GM12878 (cell line): Measurements from ENCODE around the gene SLC6A3. TPM values are rescaled to one million over a fixed set of nuclear protein-coding genes. Genes with fewer than 3 reads are reported as not detected.

ENCODE experiments used
- ATAC-seq: fragments of 200-7000 bp; cut with Tn5 transposase; 3 replicates; pipeline ENCODE4 v1.9.1; 2020; ENCODE audit warnings: mild to moderate bottlenecking, moderate library complexity
- BruUV-seq: library from RNA; stranded (reverse); fragments of 400-500 nt; replicated peaks from 2 replicates; lab custom pipeline; 2021; lab: Mats Ljungman, UMichigan
- CTCF ChIA-PET: fragments of 300-600 bp; sonication (Branson Sonifier 250); formaldehyde crosslinking; extraction: SDS; loops from one replicate; lab custom pipeline; 2021; ENCODE audit warnings: inconsistent platforms; lab: Yijun Ruan, JAX
- POLR2A ChIA-PET: fragments of 350-600 bp; formaldehyde crosslinking; extraction: SDS; loops from one replicate; lab custom pipeline; 2021; ENCODE audit warnings: inconsistent platforms; lab: Charles Lee
- RAD21 ChIA-PET: fragments of 300-600 bp; sonication (Branson Sonifier 250); formaldehyde crosslinking; loops from one replicate; lab custom pipeline; 2023; ENCODE audit warnings: antibody characterized with exemption; ENCODE audit not compliant: unreplicated experiment; lab: Charles Lee
- SMC1A ChIA-PET: fragments of 300-600 bp; sonication (Branson Sonifier 250); formaldehyde crosslinking; loops from one replicate; lab custom pipeline; 2023; ENCODE audit not compliant: unreplicated experiment, uncharacterized antibody; lab: Charles Lee
- DNase-seq: peaks from one replicate; pipeline ENCODE4 v3.0.0-alpha.2; 2011; ENCODE audit warnings: low read depth, low spot score
- FAIRE-seq: peaks from 3 replicates; lab custom pipeline; 2011; peaks lifted over from hg19 to GRCh38; lab: Jason Lieb, UNC
- H2AFZ ChIP-seq: 2 replicates; pipeline ENCODE4 v1.6.0; 2011; ENCODE audit warnings: low read depth, low read length, control low read depth; ENCODE audit not compliant: control insufficient read depth
- H3K27ac ChIP-seq: 2 replicates; pipeline ENCODE4 v1.5.1; 2011; ENCODE audit warnings: control low read depth; ENCODE audit not compliant: control insufficient read depth, insufficient read depth
- H3K27me3 ChIP-seq, 2 experiments: replicated peaks in 1 of 2; 2 replicates each; pipeline versions ENCODE4 v1.6.0 to v1.6.1; 2011; ENCODE audit warnings: low read length in 1 of 2; ENCODE audit not compliant: control insufficient read depth in 2 of 2, insufficient read depth in 2 of 2
- H3K36me3 ChIP-seq, 2 experiments: 2 replicates each; pipeline ENCODE4 v1.5.1; 2011; ENCODE audit warnings: low read length in 1 of 2; ENCODE audit not compliant: control insufficient read depth in 2 of 2, insufficient read depth in 2 of 2
- H3K4me1 ChIP-seq: 2 replicates; pipeline ENCODE4 v1.6.1; 2011; ENCODE audit warnings: mild to moderate bottlenecking, low read length, moderate library complexity, mixed read lengths; ENCODE audit not compliant: control insufficient read depth, insufficient read depth
- H3K4me2 ChIP-seq: 2 replicates; pipeline ENCODE4 v1.6.0; 2011; ENCODE audit warnings: control low read depth; ENCODE audit not compliant: control insufficient read depth, insufficient read depth
- H3K4me3 ChIP-seq: fragments of 200-600 bp; sonication (generic); 2 replicates; pipeline ENCODE4 v1.5.1; 2016
- H3K79me2 ChIP-seq: 2 replicates; pipeline ENCODE4 v1.6.0; 2011; ENCODE audit warnings: low read length; ENCODE audit not compliant: control insufficient read depth, insufficient read depth
- H3K9ac ChIP-seq: 2 replicates; pipeline ENCODE4 v1.8.0; 2011; ENCODE audit warnings: low read length, control low read depth, mixed read lengths; ENCODE audit not compliant: control insufficient read depth, insufficient read depth
- H3K9me3 ChIP-seq: replicated peaks from 3 replicates; pipeline ENCODE4 v1.5.1; 2011; ENCODE audit warnings: mild to moderate bottlenecking, low read length; ENCODE audit not compliant: control insufficient read depth, insufficient read depth
- H4K20me1 ChIP-seq: 2 replicates; pipeline ENCODE4 v1.6.0; 2011; ENCODE audit not compliant: control insufficient read depth, insufficient read depth
- ATF7 ChIP-seq: fragments of 450-650 bp; IDR thresholded peaks from 2 replicates; pipeline ENCODE4 v1.6.1; 2016; ENCODE audit warnings: low read depth, mild to moderate bottlenecking
- CBX3 ChIP-seq: fragments of 200-600 bp; sonication (generic); IDR thresholded peaks from 2 replicates; pipeline ENCODE4 v1.6.1; 2016; ENCODE audit warnings: low read depth, borderline replicate concordance
- CHD4 ChIP-seq: fragments of 200-600 bp; sonication (generic); IDR thresholded peaks from 2 replicates; pipeline ENCODE4 v1.6.1; 2016; ENCODE audit warnings: mild to moderate bottlenecking
- ESRRA ChIP-seq: IDR thresholded peaks from 2 replicates; pipeline ENCODE4 v1.6.1; 2012; ENCODE audit warnings: mild to moderate bottlenecking, low read length, improper control_type of control experiment
- HSF1 ChIP-seq: fragments of 150-350 bp; IDR thresholded peaks from 2 replicates; pipeline ENCODE4 v1.6.1; 2014; ENCODE audit warnings: mild to moderate bottlenecking, low read depth, low read length
- IRF3 ChIP-seq: fragments of 450-650 bp; IDR thresholded peaks from 2 replicates; pipeline ENCODE4 v1.6.1; 2014; ENCODE audit warnings: mild to moderate bottlenecking
- JUNB ChIP-seq: IDR thresholded peaks from 2 replicates; pipeline ENCODE4 v1.6.1; 2016; ENCODE audit warnings: antibody characterized with exemption, mild to moderate bottlenecking
- NFIC ChIP-seq: IDR thresholded peaks from 2 replicates; pipeline ENCODE4 v1.6.1; 2012; ENCODE audit warnings: low read depth, mild to moderate bottlenecking, inconsistent platforms, low read length, moderate library complexity
- NFYA ChIP-seq: IDR thresholded peaks from 2 replicates; pipeline ENCODE4 v1.6.1; 2011; ENCODE audit warnings: low read depth, mild to moderate bottlenecking, low read length, improper control_type of control experiment, borderline replicate concordance
- RBBP5 ChIP-seq: fragments of 200-600 bp; sonication (generic); conservative IDR thresholded peaks from 2 replicates; pipeline ENCODE4 v1.6.1; 2016
- TCF12 ChIP-seq: IDR thresholded peaks from 2 replicates; pipeline ENCODE4 v1.6.1; 2011; ENCODE audit warnings: low read depth, mild to moderate bottlenecking, low read length
- ZSCAN29 ChIP-seq: fragments of 450-650 bp; IDR thresholded peaks from 2 replicates; pipeline ENCODE4 v1.6.1; 2017; ENCODE audit warnings: mild to moderate bottlenecking, moderate library complexity
- WGBS: methylation state at CpG from one replicate; pipeline ENCODE4 v1.1.6; 2016; ENCODE audit warnings: low lambda C conversion rate; ENCODE audit not compliant: insufficient replicate concordance, insufficient coverage; ENCODE audit errors: missing lambda C conversion rate; 5-methylcytosine and 5-hydroxymethylcytosine counted together
- in situ Hi-C: fragments of 300-500 bp; cut with MboI; formaldehyde crosslinking; loops from 9 replicates; pipeline ENCODE4 v1.14.3; 2018; ENCODE audit warnings: mixed read lengths
- intact Hi-C: fragments of 100-400 bp; cut with micrococcal nuclease; formaldehyde crosslinking; loops from one replicate; pipeline ENCODE4 v1.14.2; 2022; ENCODE audit not compliant: unreplicated experiment
- polyA plus RNA-seq, 11 experiments: library from polyadenylated mRNA; depleted of rRNA in 4 of 11; unstranded in 6 of 11; stranded (reverse) in 5 of 11; fragments of >200 nt; fragmentation: Nextera tagmentation in 4 of 11; fragmentation: Illumina TruSeq in 1 of 11; extraction: Ambion mirVana in 4 of 11; extraction: Trizol in 1 of 11; gene quantifications; 1 replicate in 1 of 11; 2 replicates in 10 of 11; pipeline versions ENCODE4 v1.2.1 to v1.2.3, GENCODE V29; 2011 to 2016; ENCODE audit warnings: inconsistent platforms in 2 of 11, missing spikeins in 2 of 11, low read depth in 1 of 11
- total RNA-seq, 4 experiments: library from RNA; depleted of rRNA in 3 of 4; stranded (reverse); fragments of >200 nt in 3 of 4; fragmentation: Illumina TruSeq in 1 of 4; extraction: Trizol in 1 of 4; gene quantifications; 2 replicates each; pipeline versions ENCODE4 v1.2.1 to v1.2.3, GENCODE V29; 2013 to 2021
- TF ChIP-seq, protein P1 (sequence below): fragments of 450-650 bp; formaldehyde crosslinking; IDR thresholded peaks from 2 replicates; pipeline ENCODE4 v1.4.0; 2022; ENCODE audit warnings: mild to moderate bottlenecking, moderate library complexity
- TF ChIP-seq, protein P2 (sequence below): IDR thresholded peaks from 2 replicates; pipeline ENCODE4 v1.6.1; 2012; ENCODE audit warnings: low read depth, low read length, improper control_type of control experiment

The SLC6A3 gene
- total and polyA plus RNA-seq, 10 of the 15 experiments (the other 5 are each of a cell fraction or from before 2014, with no cell fraction given), result 0.01 TPM; not detected in 9

GRCh38 chr5:1412621-1413020 is 32.6 kb downstream of the SLC6A3 start:
- 51% methylated on average over 10 of the region's 10 CpGs for WGBS
- Histone ChIP-seq H3K36me3 (no peaks in the 10 kb centered on the region), H3K4me2 (no peak overlapping the region), H4K20me1 (no peaks in the 10 kb centered on the region), H3K4me1 (no peaks in the 10 kb centered on the region), H3K9ac (no peak overlapping the region), H3K27ac (no peak overlapping the region), H3K9me3 (no peaks in the 10 kb centered on the region), H3K27me3 (peaks cover 0 to 3% of the 10 kb centered on the region in 2 experiments; a peak in 3 of 4 replicates)
- CTCF ChIA-PET, result no interaction called here
- DNase-seq (no peak), ATAC-seq (no peak)
- BruUV-seq, result no TSS peak
- SMC1A ChIA-PET, result no interaction called here
- POLR2A ChIA-PET, result no interaction called here
- RAD21 ChIA-PET, result no interaction called here
- TF ChIP-seq IRF3 (no peak), NFIC (no peak), CHD4 (no peak), ATF7 (no peak), TCF12 (no peak), CBX3 (no peak), NFYA (no peak), ESRRA (no peak), HSF1 (no peak), JUNB (no peak), ZSCAN29 (no peak), RBBP5 (no peak)
- TF ChIP-seq, protein P1, sequence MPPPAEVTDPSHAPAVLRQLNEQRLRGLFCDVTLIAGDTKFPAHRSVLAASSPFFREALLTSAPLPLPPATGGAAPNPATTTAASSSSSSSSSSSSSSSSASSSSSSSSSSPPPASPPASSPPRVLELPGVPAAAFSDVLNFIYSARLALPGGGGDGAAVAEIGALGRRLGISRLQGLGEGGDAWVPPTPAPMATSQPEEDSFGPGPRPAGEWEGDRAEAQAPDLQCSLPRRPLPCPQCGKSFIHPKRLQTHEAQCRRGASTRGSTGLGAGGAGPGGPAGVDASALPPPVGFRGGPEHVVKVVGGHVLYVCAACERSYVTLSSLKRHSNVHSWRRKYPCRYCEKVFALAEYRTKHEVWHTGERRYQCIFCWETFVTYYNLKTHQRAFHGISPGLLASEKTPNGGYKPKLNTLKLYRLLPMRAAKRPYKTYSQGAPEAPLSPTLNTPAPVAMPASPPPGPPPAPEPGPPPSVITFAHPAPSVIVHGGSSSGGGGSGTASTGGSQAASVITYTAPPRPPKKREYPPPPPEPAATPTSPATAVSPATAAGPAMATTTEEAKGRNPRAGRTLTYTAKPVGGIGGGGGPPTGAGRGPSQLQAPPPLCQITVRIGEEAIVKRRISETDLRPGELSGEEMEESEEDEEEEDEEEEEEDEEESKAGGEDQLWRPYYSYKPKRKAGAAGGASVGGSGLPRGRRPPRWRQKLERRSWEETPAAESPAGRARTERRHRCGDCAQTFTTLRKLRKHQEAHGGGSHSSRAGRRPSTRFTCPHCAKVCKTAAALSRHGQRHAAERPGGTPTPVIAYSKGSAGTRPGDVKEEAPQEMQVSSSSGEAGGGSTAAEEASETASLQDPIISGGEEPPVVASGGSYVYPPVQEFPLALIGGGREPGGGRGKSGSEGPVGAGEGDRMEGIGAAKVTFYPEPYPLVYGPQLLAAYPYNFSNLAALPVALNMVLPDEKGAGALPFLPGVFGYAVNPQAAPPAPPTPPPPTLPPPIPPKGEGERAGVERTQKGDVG (CRISPR knock-in tag), result no peak
- TF ChIP-seq, protein P2, sequence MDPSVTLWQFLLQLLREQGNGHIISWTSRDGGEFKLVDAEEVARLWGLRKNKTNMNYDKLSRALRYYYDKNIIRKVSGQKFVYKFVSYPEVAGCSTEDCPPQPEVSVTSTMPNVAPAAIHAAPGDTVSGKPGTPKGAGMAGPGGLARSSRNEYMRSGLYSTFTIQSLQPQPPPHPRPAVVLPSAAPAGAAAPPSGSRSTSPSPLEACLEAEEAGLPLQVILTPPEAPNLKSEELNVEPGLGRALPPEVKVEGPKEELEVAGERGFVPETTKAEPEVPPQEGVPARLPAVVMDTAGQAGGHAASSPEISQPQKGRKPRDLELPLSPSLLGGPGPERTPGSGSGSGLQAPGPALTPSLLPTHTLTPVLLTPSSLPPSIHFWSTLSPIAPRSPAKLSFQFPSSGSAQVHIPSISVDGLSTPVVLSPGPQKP, result no peak
- TF ChIP-seq, all 136 proteins: peak for 0
- intact Hi-C loops, result no loop called here
- Histone ChIP-seq H2AFZ (no peak overlapping the region), H3K4me3 (no peak overlapping the region), H3K79me2 (no peaks in the 10 kb centered on the region)
- no peak for FAIRE-seq
- in situ Hi-C loops, result no loop called here
